ENCODE measurements around the gene NCKAP5.

DNA sequence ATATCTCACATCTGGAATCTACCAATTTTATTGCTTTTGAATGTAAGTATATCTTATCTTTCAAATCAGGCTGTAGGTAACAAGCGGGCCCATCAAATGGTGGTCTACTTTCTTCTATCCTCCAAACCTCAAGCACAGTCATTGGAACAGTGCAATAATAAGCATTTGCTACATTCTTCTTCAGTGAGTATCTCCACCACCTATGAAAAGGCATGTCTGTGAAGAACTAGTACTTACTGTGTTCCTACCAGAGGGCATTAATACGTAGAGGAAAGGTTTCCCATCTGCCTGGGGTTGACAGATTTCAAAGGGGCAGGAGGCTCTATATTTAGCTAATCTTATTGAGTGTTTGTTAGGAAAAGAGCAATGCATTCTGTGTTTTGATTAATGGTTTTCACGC is 411.1 kb downstream of the NCKAP5 start:
- TF ChIP-seq EZH2 (IDR thresholded peaks at IDR 0.05; ENCODE audit: low read depth): no peak
- TF ChIP-seq, protein P1, sequence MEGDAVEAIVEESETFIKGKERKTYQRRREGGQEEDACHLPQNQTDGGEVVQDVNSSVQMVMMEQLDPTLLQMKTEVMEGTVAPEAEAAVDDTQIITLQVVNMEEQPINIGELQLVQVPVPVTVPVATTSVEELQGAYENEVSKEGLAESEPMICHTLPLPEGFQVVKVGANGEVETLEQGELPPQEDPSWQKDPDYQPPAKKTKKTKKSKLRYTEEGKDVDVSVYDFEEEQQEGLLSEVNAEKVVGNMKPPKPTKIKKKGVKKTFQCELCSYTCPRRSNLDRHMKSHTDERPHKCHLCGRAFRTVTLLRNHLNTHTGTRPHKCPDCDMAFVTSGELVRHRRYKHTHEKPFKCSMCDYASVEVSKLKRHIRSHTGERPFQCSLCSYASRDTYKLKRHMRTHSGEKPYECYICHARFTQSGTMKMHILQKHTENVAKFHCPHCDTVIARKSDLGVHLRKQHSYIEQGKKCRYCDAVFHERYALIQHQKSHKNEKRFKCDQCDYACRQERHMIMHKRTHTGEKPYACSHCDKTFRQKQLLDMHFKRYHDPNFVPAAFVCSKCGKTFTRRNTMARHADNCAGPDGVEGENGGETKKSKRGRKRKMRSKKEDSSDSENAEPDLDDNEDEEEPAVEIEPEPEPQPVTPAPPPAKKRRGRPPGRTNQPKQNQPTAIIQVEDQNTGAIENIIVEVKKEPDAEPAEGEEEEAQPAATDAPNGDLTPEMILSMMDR (conservative IDR thresholded peaks at IDR 0.05): no peak
